Right atrium auricular region (tissue), 2 donors: ENCODE measurements around the gene ZDHHC5. TPM values are rescaled to one million over a fixed set of nuclear protein-coding genes. Genes with fewer than 3 reads are reported as not detected.

Experiments used
- DNase-seq: peaks from one replicate; pipeline ENCODE4 v3.0.0-alpha.2; 2019; ENCODE audit warnings: low spot score
- H3K27ac ChIP-seq, 2 donors: fragments of 200-600 bp; sonication (generic); 1 replicate in 1 of 2; 2 replicates in 1 of 2; pipeline ENCODE4 v1.5.1; 2016 to 2019
- H3K27me3 ChIP-seq, 2 donors: fragments of 200-600 bp; sonication (generic); one replicate each; pipeline versions ENCODE4 v1.5.1 to v1.6.0; 2017 to 2019
- H3K36me3 ChIP-seq: fragments of 200-600 bp; sonication (generic); one replicate; pipeline ENCODE4 v1.5.1; 2016
- H3K4me1 ChIP-seq, 2 donors: fragments of 200-600 bp; sonication (generic); one replicate each; pipeline versions ENCODE4 v1.5.1 to v1.6.0; 2017 to 2019
- H3K4me3 ChIP-seq, 2 donors: fragments of 200-600 bp; sonication (generic); 1 replicate in 1 of 2; 2 replicates in 1 of 2; pipeline ENCODE4 v1.5.1; 2017 to 2019; ENCODE audit warnings: mild to moderate bottlenecking in 1 of 2, moderate library complexity in 1 of 2
- H3K9me3 ChIP-seq, 2 donors: fragments of 200-600 bp; sonication (generic); one replicate each; pipeline ENCODE4 v1.5.1; 2019
- CTCF ChIP-seq, 2 donors: fragments of 200-600 bp; sonication (generic); IDR thresholded peaks; one replicate each; pipeline ENCODE4 v1.5.1; 2019; ENCODE audit warnings: antibody characterized with exemption in 2 of 2
- total RNA-seq, 2 donors: library from RNA; depleted of rRNA; stranded (reverse); fragments of >200 nt; gene quantifications; one replicate each; pipeline ENCODE4 v1.1.0, GENCODE V29; 2016

The ZDHHC5 gene
- total RNA-seq, 2 donors from 2014 or later: 44.9 to 56.7 TPM

- Histone ChIP-seq H3K27me3 (no peaks in the 10 kb centered on the region), H3K4me3 (peak overlapping the region; percentile 35 to 63), H3K9me3 (no peaks in the 10 kb centered on the region), H3K27ac (peak overlapping the region; percentile 80 to 91), H3K4me1 (peaks cover 0 to 15% of the 10 kb centered on the region in 2 donors), H3K36me3 (peaks cover 24% of the 10 kb centered on the region)
- no peak for TF ChIP-seq CTCF (IDR thresholded peaks at IDR 0.05)
- DNase-seq: no peak
Observed at GRCh38 chr11:57656885-57657193, 11.1 kb upstream of the ZDHHC5 start.

GRCh38 chr11:57657194-57658022, 10.5 kb upstream of the ZDHHC5 start, which contains the start of gene CLP1:
Gene CLP1, plus strand, starts transcription at chr11:57657762. Its CDS starts 1,715 bp downstream, at chr11:57659477.
- Histone ChIP-seq H3K27me3 (no peaks in the 10 kb centered on the region), H3K4me3 (peak within 1 kb of the TSS; percentile 63 to 77), H3K4me1 (peaks cover 0 to 15% of the 10 kb centered on the region in 2 donors), H3K36me3 (peaks cover 30% of the 10 kb centered on the region), H3K27ac (peak within 1 kb of the TSS; percentile 80 to 91), H3K9me3 (no peaks in the 10 kb centered on the region)
- no peak for TF ChIP-seq CTCF (IDR thresholded peaks at IDR 0.05)
- DNase-seq: peak; percentile 99

- peak overlapping the region; percentile 63 to 77 for H3K4me3 ChIP-seq
- TF ChIP-seq CTCF (IDR thresholded peaks at IDR 0.05): no peak
- peaks cover 0 to 15% of the 10 kb centered on the region in 2 donors for H3K4me1 ChIP-seq
- no peak for DNase-seq
- H3K27me3 ChIP-seq: no peaks in the 10 kb centered on the region
- peaks cover 32% of the 10 kb centered on the region for H3K36me3 ChIP-seq
- H3K9me3 ChIP-seq: no peaks in the 10 kb centered on the region
- peak overlapping the region; percentile 55 to 91 for H3K27ac ChIP-seq
Observed at GRCh38 chr11:57658023-57658361, 9.9 kb upstream of the ZDHHC5 start.

GRCh38 chr11:57659669-57660068, 8.2 kb upstream of the ZDHHC5 start:
- Histone ChIP-seq H3K27me3 (no peaks in the 10 kb centered on the region), H3K4me3 (no peak overlapping the region), H3K36me3 (peaks cover 32% of the 10 kb centered on the region), H3K4me1 (peaks cover 0 to 15% of the 10 kb centered on the region in 2 donors), H3K27ac (no peak overlapping the region), H3K9me3 (no peaks in the 10 kb centered on the region)
- no peak for DNase-seq
- TF ChIP-seq CTCF (IDR thresholded peaks at IDR 0.05): no peak

- Histone ChIP-seq H3K9me3 (no peaks in the 10 kb centered on the region), H3K36me3 (peaks cover 32% of the 10 kb centered on the region), H3K27me3 (no peaks in the 10 kb centered on the region), H3K27ac (no peak overlapping the region), H3K4me3 (no peak overlapping the region), H3K4me1 (peaks cover 0 to 17% of the 10 kb centered on the region in 2 donors)
- DNase-seq: no peak
- no peak for TF ChIP-seq CTCF (IDR thresholded peaks at IDR 0.05)
Observed at GRCh38 chr11:57662893-57663292, 5.0 kb upstream of the ZDHHC5 start.
